H1 (cell line): ENCODE results near the gene XNDC1N. TPM values are rescaled to one million over a fixed set of nuclear protein-coding genes. Genes with fewer than 3 reads are reported as not detected.
A peak's percentile ranks its signal among the peaks of the same experiment; 100 is the strongest.

ENCODE experiments used
- CTCF ChIA-PET: fragments of 300-600 bp; sonication (Branson Sonifier 250); formaldehyde crosslinking; loops from one replicate; lab custom pipeline; 2021; ENCODE audit not compliant: partially characterized antibody; lab: Charles Lee
- POLR2A ChIA-PET: fragments of 300-600 bp; sonication (Branson Sonifier 250); formaldehyde crosslinking; loops from one replicate; lab custom pipeline; 2021; ENCODE audit warnings: inconsistent platforms; ENCODE audit not compliant: partially characterized antibody; lab: Charles Lee
- DNase-seq, 2 experiments: peaks; one replicate each; pipeline versions ENCODE4 v3.0.0 to v3.0.0-alpha.2; 2010 to 2022; ENCODE audit warnings: low spot score in 2 of 2, low read depth in 1 of 2, mixed read lengths in 1 of 2
- FAIRE-seq: peaks from 2 replicates; lab custom pipeline; 2011; peaks lifted over from hg19 to GRCh38; lab: Jason Lieb, UNC
- H2AFZ ChIP-seq: 2 replicates; pipeline ENCODE4 v1.8.1; 2012; ENCODE audit warnings: low read length, inconsistent platforms
- H2AK5ac ChIP-seq: 2 replicates; pipeline ENCODE4 v1.6.1; 2013; ENCODE audit warnings: low read depth, low read length
- H2BK120ac ChIP-seq: replicated peaks from 2 replicates; pipeline ENCODE3; 2013; ENCODE audit warnings: low read depth, low read length, inconsistent platforms
- H2BK12ac ChIP-seq: 2 replicates; pipeline ENCODE4 v1.6.1; 2013; ENCODE audit warnings: low read depth, low read length
- H2BK15ac ChIP-seq: 2 replicates; pipeline ENCODE4 v1.6.1; 2013; ENCODE audit warnings: low read length
- H2BK20ac ChIP-seq: 2 replicates; pipeline ENCODE4 v1.6.1; 2013; ENCODE audit warnings: low read length
- H2BK5ac ChIP-seq: 2 replicates; pipeline ENCODE4 v1.6.1; 2013; ENCODE audit warnings: low read depth, low read length
- H3K14ac ChIP-seq: 2 replicates; pipeline ENCODE4 v1.6.1; 2013; ENCODE audit warnings: inconsistent platforms; ENCODE audit not compliant: insufficient read length
- H3K18ac ChIP-seq: 2 replicates; pipeline ENCODE4 v1.6.1; 2013; ENCODE audit warnings: low read length; ENCODE audit errors: extremely low read depth
- H3K23ac ChIP-seq: 2 replicates; pipeline ENCODE4 v1.6.1; 2013; ENCODE audit warnings: inconsistent platforms; ENCODE audit not compliant: insufficient read length
- H3K23me2 ChIP-seq: 2 replicates; pipeline ENCODE4 v1.6.1; 2013; ENCODE audit warnings: low read depth, low read length
- H3K27ac ChIP-seq: 2 replicates; pipeline ENCODE4 v1.6.1; 2011; ENCODE audit warnings: low read depth, low read length, inconsistent platforms
- H3K27me3 ChIP-seq, 4 experiments: replicated peaks in 1 of 4; 1 replicate in 1 of 4; 2 replicates in 3 of 4; pipeline versions ENCODE4 v1.6.1 to v1.8.1; 2011 to 2013; ENCODE audit warnings: low read length in 3 of 4, mild to moderate bottlenecking in 3 of 4, inconsistent platforms in 2 of 4, mixed read lengths in 2 of 4, moderate library complexity in 1 of 4; ENCODE audit not compliant: control insufficient read depth in 3 of 4, insufficient read depth in 3 of 4; ENCODE audit errors: extremely low read depth in 1 of 4
- H3K36me3 ChIP-seq, 4 experiments: 2 replicates each; pipeline versions ENCODE4 v1.6.1 to v1.8.1; 2011 to 2013; ENCODE audit warnings: mild to moderate bottlenecking in 4 of 4, low read length in 3 of 4, moderate library complexity in 2 of 4, control low read depth in 1 of 4, inconsistent platforms in 1 of 4; ENCODE audit not compliant: insufficient read depth in 4 of 4, control insufficient read depth in 2 of 4
- H3K4ac ChIP-seq: replicated peaks from 2 replicates; pipeline ENCODE3; 2013; ENCODE audit warnings: low read length, low read depth, mixed read lengths, inconsistent platforms; ENCODE audit not compliant: insufficient read length
- H3K4me1 ChIP-seq, 4 experiments: replicated peaks in 1 of 4; 1 replicate in 1 of 4; 2 replicates in 3 of 4; pipeline versions ENCODE4 v1.6.1 to v1.8.1; 2011 to 2013; ENCODE audit warnings: low read length in 3 of 4, inconsistent platforms in 2 of 4, mixed read lengths in 1 of 4; ENCODE audit not compliant: insufficient read depth in 4 of 4, control insufficient read depth in 3 of 4
- H3K4me2 ChIP-seq, 2 experiments: 2 replicates each; pipeline versions ENCODE4 v1.6.1 to v1.8.1; 2011 to 2013; ENCODE audit warnings: low read depth in 2 of 2, low read length in 2 of 2, control low read depth in 1 of 2, inconsistent platforms in 1 of 2, mild to moderate bottlenecking in 1 of 2; ENCODE audit not compliant: insufficient read depth in 1 of 2
- H3K4me3 ChIP-seq, 4 experiments: fragments of 200-600, 300-600 bp in 1 of 4; sonication (generic), shearing (Covaris generic), sonication (Bioruptor Twin) in 1 of 4; 2 replicates each; pipeline versions ENCODE4 v1.5.1 to v1.8.1; 2011 to 2016; ENCODE audit warnings: low read length in 4 of 4, low read depth in 3 of 4, control low read depth in 2 of 4, inconsistent platforms in 2 of 4, mild to moderate bottlenecking in 2 of 4, mixed read lengths in 1 of 4, moderate library complexity in 1 of 4; ENCODE audit not compliant: insufficient read depth in 2 of 4; ENCODE audit errors: extremely low read depth in 1 of 4
- H3K56ac ChIP-seq: replicated peaks from 2 replicates; pipeline ENCODE3; 2013; ENCODE audit warnings: low read depth, mild to moderate bottlenecking, mixed read lengths, low read length, inconsistent platforms; ENCODE audit not compliant: insufficient read length
- H3K79me1 ChIP-seq: 2 replicates; pipeline ENCODE4 v1.6.1; 2013; ENCODE audit warnings: low read depth, low read length, control low read depth
- H3K79me2 ChIP-seq, 2 experiments: 2 replicates each; pipeline versions ENCODE4 v1.6.1 to v1.8.1; 2012 to 2013; ENCODE audit warnings: low read length in 2 of 2, mild to moderate bottlenecking in 2 of 2, inconsistent platforms in 1 of 2; ENCODE audit not compliant: insufficient read depth in 2 of 2, control insufficient read depth in 1 of 2
- H3K9ac ChIP-seq, 4 experiments: replicated peaks in 1 of 4; 1 replicate in 1 of 4; 2 replicates in 3 of 4; pipeline versions ENCODE4 v1.6.1 to v1.8.1; 2011 to 2013; ENCODE audit warnings: low read depth in 3 of 4, low read length in 3 of 4, control low read depth in 2 of 4, mild to moderate bottlenecking in 2 of 4, moderate library complexity in 2 of 4, inconsistent platforms in 1 of 4; ENCODE audit errors: extremely low read depth in 1 of 4
- H3K9me3 ChIP-seq, 2 experiments: 2 replicates each; pipeline versions ENCODE4 v1.6.1 to v1.8.1; 2012 to 2013; ENCODE audit warnings: mild to moderate bottlenecking in 2 of 2, moderate library complexity in 2 of 2, control low read depth in 1 of 2, inconsistent platforms in 1 of 2, low read depth in 1 of 2, low read length in 1 of 2, mixed read lengths in 1 of 2; ENCODE audit not compliant: insufficient read depth in 2 of 2
- H4K20me1 ChIP-seq, 2 experiments: replicated peaks in 1 of 2; 2 replicates each; pipeline versions ENCODE3 to v1.8.1; 2011 to 2013; ENCODE audit warnings: inconsistent platforms in 2 of 2, low read length in 2 of 2, mild to moderate bottlenecking in 1 of 2; ENCODE audit not compliant: insufficient read depth in 2 of 2, control insufficient read depth in 1 of 2
- H4K5ac ChIP-seq: 2 replicates; pipeline ENCODE4 v1.6.1; 2013; ENCODE audit warnings: low read length, low read depth, mixed read lengths, inconsistent platforms; ENCODE audit not compliant: insufficient read length
- H4K8ac ChIP-seq: 2 replicates; pipeline ENCODE4 v1.8.0; 2013; ENCODE audit warnings: mild to moderate bottlenecking, moderate library complexity, low read length, inconsistent platforms; ENCODE audit not compliant: insufficient read depth; ENCODE audit errors: extremely low read depth
- H4K91ac ChIP-seq: replicated peaks from 2 replicates; pipeline ENCODE3; 2013; ENCODE audit warnings: low read length, mixed read lengths, inconsistent platforms; ENCODE audit not compliant: insufficient read length
- CEBPB ChIP-seq: IDR thresholded peaks from 2 replicates; pipeline ENCODE4 v1.6.1; 2012; ENCODE audit warnings: low read depth, low read length
- MAFK ChIP-seq: IDR thresholded peaks from 2 replicates; pipeline ENCODE4 v1.6.1; 2012; ENCODE audit warnings: low read depth, mild to moderate bottlenecking, improper control_type of control experiment, low read length
- WGBS, 2 experiments: shearing (Covaris generic) in 1 of 2; methylation state at CpG; one replicate each; pipeline versions ENCODE4 v1.1.6 to v1.1.7; 2013 to 2015; ENCODE audit warnings: low lambda C conversion rate in 2 of 2, mixed read lengths in 2 of 2, inconsistent platforms in 1 of 2, low coverage in 1 of 2, missing lambda C conversion rate in 1 of 2; ENCODE audit not compliant: insufficient replicate concordance in 2 of 2, insufficient coverage in 1 of 2, insufficient read length in 1 of 2; ENCODE audit errors: extremely low coverage in 1 of 2, missing lambda C conversion rate in 1 of 2; 5-methylcytosine and 5-hydroxymethylcytosine counted together
- polyA plus RNA-seq, 7 experiments: library from polyadenylated mRNA; depleted of rRNA in 3 of 7; stranded (reverse) in 5 of 7; unstranded in 2 of 7; fragments of >200 nt in 5 of 7; fragments of 200-250 nt in 2 of 7; gene quantifications; 1 replicate in 5 of 7; 2 replicates in 1 of 7; 4 replicates in 1 of 7; pipeline versions ENCODE4 v1.2.1 to v1.2.3, GENCODE V29; 2011 to 2013; ENCODE audit warnings: missing spikeins in 2 of 7, mixed read lengths in 2 of 7
- total RNA-seq: library from RNA; stranded (reverse); fragmentation: NEBNext Ultra II Directional; extraction: Animal tissue kit (Norgen Biotek cat#: 25700); gene quantifications from 2 replicates; pipeline ENCODE4 v1.2.1, GENCODE V29; 2021

XNDC1N gene
- total and polyA plus RNA-seq, 2 of the 8 experiments (the other 6 are each of a cell fraction or from before 2014, with no cell fraction given): 5.8 to 7.5 TPM

- no peak overlapping the region for H2BK12ac ChIP-seq
- no peak overlapping the region for H4K8ac ChIP-seq
- H2BK5ac ChIP-seq: no peak overlapping the region
- ChIA-PET POLR2A (interaction anchor here (1.0 kb wide), 1 partner anchor 99 kb away, joined by 3 read pairs; no protein-coding TSS in a partner anchor), CTCF (no interaction called here)
- H4K20me1 ChIP-seq: peaks cover 4 to 5% of the 10 kb centered on the region in 2 experiments
- no peaks in the 10 kb centered on the region for H3K27me3 ChIP-seq
- TF ChIP-seq CEBPB (peak; percentile 63; the same call in 1 of the 2 replicates), MAFK (no peak)
- no peak overlapping the region for H4K5ac ChIP-seq
- no peaks in the 10 kb centered on the region for H3K23me2 ChIP-seq
- no peak overlapping the region for H2BK120ac ChIP-seq
- H3K4me2 ChIP-seq: no peak overlapping the region
- peaks cover 0 to 55% of the 10 kb centered on the region in 2 experiments; a peak in 2 of 4 replicates for H3K79me2 ChIP-seq
- H2AFZ ChIP-seq: no peak overlapping the region
- H3K4me1 ChIP-seq: no peaks in the 10 kb centered on the region
- no peak overlapping the region for H3K56ac ChIP-seq
- H3K18ac ChIP-seq: no peak overlapping the region
- no peaks in the 10 kb centered on the region for H3K9me3 ChIP-seq
- no peak overlapping the region for H3K23ac ChIP-seq
- no peak overlapping the region for H3K4me3 ChIP-seq
- no peak overlapping the region for H3K14ac ChIP-seq
- FAIRE-seq (no peak), DNase-seq (no peak)
- no peak overlapping the region for H2BK20ac ChIP-seq
- 85% methylated on average over 3 of the region's 3 CpGs; no CpG with 5 or more reads in 1 of the 2 experiments for WGBS, 2 experiments
- H2AK5ac ChIP-seq: no peak overlapping the region
- no peak overlapping the region for H3K27ac ChIP-seq
- H3K9ac ChIP-seq: no peak overlapping the region
- no peaks in the 10 kb centered on the region for H3K36me3 ChIP-seq
- peaks cover 3% of the 10 kb centered on the region; the same call in 1 of the 2 replicates for H3K79me1 ChIP-seq
- H2BK15ac ChIP-seq: no peak overlapping the region
- no peak overlapping the region for H3K4ac ChIP-seq
- H4K91ac ChIP-seq: no peak overlapping the region
These were observed 19.1 kb upstream of the XNDC1N start for GRCh38 chr11:71947498-71947897.
